HG02763 (cell line): ENCODE measurements around the gene SPOUT1.
"Not testable (repeated sequence)": the region's sequence is repeated elsewhere in the genome, so short reads cannot be mapped to it uniquely, and the experiment has no call there.

Source experiments
- ATAC-seq: cut with Tn5 transposase; IDR thresholded peaks from one replicate; pipeline ENCODE4 v1.9.1; 2021; ENCODE audit warnings: mild to moderate bottlenecking, moderate library complexity; ENCODE audit not compliant: unreplicated experiment

Gene SPOUT1, protein sequence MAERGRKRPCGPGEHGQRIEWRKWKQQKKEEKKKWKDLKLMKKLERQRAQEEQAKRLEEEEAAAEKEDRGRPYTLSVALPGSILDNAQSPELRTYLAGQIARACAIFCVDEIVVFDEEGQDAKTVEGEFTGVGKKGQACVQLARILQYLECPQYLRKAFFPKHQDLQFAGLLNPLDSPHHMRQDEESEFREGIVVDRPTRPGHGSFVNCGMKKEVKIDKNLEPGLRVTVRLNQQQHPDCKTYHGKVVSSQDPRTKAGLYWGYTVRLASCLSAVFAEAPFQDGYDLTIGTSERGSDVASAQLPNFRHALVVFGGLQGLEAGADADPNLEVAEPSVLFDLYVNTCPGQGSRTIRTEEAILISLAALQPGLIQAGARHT

DNA sequence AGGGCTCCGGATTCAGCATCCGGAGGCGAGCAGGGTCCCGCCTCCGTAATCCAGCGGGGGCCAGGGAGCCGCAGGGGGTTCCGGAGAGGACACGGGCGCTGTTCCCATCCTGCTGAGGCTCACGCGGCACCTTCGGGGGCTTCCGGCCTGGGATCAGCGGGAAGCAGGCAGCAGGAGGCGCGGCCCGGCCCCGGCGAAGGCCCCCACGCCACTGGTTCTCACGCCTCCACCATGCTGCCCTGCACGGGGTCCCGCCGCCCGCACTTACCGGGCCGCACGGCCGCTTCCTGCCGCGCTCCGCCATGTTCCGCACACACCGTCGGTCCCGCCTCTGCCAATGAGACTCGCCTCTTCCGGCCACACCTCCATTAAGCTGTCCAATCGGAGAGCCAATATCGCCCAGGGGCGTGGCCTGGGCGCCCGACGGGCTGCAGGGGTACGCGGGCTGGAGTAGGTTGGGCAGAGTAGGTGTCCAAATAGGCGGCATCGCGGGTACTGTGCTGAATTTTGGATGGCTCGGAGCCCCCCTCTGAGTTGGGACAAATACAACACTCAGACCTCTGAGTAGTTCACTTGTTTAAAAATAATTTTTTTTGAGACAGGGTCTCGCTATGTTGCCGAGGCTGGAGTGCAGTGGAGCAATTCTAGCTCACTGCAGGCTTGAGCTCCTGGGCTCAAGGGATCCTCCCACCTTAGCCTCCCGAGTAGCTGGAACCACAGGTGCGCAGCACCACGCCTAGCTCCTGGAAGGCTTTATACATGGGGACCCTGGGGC lies at the start of gene SPOUT1:
Gene SPOUT1, minus strand, starts transcription at position 318 of the 775 bp plus-strand sequence. Its CDS starts 14 bp downstream, at position 304.
- ATAC-seq: peak; percentile 96

DNA sequence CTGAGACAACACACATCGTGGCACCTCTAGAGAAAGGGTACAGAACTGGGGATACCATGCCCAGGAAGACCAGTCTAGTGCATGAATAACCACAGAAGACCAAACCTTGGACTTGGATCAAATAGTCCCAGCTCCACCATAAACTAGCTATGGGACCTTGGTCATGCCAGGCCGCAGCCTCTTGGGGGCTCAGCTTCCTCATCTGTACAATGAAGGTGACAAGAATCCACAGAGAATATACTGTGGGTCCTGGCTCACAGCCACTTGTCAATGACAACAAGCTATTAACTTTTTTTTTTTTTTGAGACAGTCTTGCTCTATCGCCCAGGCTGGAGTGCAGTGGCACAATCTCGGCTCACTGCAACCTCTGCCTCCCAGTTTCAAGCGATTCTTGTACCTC lies 48.3 kb upstream of the SPOUT1 start:
- no peak for ATAC-seq

DNA sequence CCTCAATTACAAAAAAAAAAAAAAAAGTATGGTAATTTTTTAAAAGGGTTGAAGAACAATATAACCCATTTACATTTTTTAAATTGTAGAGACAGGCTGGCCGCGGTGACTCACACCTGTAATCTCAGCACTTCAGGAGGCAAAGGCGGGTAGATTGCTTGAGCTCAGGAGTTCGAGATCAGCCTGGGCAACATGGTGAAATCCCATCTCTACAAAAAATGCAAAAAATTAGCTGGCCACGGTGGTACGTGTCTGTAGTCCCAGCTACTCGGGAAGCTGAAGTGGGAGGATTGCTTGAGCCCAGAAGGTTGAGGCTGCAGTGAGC lies 41.3 kb upstream of the SPOUT1 start:
- ATAC-seq: not testable (repeated sequence)

DNA sequence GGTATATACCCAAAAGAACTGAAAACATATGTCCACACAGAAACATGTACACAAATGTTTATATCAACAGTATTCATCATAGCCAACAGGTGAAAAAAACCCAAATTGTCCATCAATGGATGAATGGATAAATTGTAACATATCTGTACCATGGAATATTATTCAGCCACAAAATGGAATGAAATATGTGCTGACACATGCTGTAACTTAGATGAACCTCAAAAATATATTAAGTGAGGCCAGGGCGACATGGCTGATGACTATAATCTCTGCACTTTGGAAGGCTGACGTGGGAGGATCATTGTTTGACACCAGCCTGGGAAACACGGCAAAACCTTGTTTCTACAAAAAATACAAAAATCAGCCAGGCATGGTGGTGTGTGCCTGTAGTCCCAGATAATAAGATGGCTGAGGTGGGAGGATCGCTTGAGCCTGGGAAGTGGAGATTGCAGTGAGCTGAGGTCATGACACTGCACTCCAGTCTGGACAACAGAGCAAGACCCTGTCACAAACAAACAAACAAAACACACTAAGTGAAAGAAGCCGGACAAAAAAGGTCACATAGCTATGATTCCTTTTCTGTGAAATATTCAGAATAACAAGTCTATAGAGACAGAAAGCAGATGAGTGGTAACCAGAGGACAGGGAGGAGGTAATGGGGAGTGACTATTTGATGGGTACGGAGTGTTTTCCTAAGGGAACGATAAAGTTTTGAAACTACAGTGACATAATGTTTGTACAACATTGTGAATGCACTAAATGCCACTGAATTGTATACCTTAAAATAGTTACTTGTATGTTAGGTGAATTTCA lies 40.7 kb upstream of the SPOUT1 start:
- ATAC-seq: no peak

DNA sequence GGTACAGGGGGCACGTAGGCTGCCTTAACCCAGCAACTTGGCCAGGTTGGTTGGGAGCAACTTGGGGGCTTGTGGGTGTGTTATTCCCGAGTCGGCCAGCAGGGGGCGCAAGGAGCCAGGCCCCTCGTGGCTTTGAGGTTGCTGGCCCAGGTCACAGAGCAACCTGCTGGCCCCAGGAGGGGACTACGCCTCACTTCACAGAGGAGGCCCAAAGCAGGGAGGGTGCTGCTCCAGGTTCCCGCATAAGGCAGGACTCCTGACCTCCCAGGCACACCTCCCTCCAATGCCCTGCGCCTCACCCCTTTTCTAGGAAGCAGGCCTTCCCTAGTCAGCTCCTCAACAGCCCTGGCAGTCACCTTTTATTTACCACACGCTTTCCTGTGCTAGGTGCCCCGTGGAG lies 34.1 kb upstream of the SPOUT1 start:
- no peak for ATAC-seq

DNA sequence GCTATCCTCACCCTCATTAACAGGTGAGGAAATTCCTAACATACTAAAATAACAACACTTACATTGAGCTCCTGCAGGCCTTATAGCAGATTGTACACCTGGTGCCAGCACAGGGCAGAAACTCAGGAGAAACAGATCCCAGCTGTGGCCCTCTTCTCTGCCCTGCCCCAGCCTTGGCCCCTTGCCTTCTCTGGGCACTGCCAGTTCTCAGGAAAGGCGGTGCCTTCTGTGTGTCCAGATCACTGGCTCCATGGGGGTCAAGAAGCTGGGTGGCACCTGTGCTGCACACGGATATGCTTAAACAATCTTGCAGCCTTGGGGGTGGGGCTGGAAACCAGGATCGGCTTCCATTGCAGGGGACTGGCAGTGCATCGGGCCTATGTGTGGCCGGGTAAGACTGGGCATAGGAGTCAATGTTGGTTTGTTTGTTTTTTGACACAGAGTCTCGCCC lies 32.8 kb upstream of the SPOUT1 start:
- ATAC-seq: no peak

DNA sequence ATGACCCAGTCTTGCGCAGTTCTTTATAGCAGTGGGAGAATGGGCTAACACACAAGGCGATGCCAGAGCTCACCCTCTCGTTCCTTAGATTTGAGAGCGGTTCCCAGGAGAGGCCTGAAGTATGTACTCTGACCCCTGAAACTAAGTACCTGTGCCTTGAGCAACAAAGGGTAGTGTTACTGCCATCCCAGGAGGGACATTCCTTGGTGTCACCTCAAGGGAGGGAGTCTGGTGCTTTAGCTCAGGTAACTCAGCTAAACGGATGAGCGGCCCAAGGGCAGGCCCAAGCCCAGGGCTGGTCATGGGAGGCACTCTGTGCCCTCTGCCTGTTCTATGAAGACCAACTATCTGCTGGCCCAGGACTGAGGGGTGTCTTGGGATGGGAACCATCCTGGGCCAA lies 31.9 kb upstream of the SPOUT1 start:
- ATAC-seq: no peak

DNA sequence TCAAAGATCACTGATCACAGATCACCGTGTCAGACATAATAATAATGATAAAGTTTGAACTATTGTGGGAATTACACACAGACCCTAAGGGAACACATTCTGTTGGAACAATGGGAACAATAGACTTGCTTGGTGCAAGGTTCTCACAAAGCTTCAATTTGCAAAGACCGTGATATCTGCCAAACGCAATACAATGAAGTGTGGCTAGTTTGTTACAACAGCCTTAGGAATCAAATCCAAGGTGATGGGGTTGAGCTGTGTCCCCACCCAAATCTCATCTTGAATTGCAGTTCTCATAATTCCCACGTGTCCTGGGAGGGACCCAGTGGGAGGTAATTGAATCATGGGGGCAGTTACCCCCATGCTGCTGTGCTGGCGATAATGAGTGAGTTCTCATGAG lies 31.3 kb upstream of the SPOUT1 start:
- no peak for ATAC-seq

DNA sequence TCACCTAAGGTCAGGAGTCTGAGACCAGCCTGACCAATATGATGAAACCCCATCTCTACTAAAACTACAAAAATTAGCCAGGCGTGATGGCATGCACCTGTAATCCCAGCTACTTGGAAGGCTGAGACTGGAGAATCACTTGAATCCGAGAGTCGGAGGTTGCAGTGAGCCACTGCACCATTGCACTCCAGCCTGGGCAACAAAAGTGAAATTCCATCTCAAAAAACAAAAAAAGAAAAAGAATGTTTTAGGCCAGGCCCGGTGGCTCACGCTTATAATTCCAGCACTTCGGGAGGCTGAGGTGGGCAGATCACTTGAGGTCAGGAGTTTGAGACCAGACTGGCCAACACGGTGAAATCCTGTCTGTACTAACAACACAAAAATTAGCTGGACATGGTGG lies 28.9 kb upstream of the SPOUT1 start:
- not testable (repeated sequence) for ATAC-seq

DNA sequence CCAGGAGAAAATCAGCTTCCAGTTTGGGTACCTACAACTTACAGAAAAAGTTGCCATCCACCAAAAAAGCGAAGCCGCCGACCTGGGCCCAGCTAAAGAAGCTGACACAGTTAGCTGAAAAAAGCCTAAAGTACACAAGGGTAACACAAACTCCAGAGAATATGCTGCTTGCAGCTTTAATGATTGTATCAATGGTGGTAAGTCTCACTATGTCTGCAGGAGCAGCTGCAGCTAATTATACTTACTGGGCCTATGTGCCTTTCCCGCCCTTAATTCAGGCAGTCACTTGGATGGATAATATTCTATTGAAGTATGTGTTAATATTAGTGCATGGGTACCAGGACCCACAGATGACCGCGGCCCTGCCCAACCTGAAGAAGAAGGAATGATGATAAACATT lies 24.9 kb upstream of the SPOUT1 start:
- not testable (repeated sequence) for ATAC-seq

DNA sequence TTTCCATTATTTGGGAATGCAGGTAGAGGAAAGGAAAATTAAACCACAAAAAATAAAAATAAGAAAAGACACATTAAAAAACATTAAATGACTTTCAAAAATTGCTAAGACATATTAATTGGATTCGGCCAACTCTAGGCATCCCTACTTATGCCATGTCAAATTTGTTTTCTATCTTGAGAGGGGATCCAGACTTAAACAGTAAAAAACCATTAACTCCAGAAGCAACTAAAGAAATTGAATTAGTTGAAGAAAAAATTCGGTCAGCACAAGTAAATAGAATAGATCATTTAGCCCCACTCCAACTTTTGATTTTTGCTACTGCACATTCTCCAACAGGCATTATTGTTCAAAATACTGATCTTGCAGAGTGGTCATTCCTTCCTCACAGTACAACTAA lies 23.1 kb upstream of the SPOUT1 start:
- ATAC-seq: not testable (repeated sequence)

DNA sequence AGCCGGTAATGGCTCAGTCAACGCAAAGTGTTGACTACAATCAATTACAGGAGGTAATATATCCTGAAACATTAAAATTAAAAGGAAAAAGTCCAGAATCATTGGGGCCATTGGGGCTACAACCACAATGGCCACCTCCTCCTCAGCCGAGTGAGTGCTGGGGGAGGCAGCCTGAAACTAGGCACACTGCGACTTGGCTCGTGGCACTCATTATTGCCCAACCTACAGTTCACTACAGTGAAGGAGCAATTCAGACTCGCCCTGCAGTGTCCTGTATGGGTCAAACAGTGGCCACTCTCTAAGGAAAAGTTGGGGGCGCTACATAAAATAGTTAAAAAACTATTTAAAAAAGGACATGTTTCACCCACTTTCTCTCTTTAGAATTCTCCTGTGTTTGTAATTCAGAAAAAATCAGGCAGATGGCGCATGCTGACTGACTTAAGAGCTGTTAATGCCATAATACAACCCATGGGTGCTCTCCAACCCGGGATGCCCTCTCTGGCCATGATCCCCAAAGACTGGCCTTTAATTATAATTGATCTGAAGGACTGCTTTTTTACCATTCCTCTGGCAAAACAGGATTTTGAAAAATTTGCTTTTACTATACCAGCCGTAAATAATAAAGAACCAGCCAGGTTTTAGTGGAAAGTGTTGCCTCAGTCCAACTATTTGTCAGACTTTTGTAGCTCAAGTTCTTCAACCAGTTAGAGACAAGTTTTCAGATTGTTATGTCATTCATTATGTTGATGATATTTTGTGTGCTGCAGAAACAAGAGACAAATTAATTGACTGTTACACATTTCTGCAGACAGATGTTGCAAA lies 22.4 kb upstream of the SPOUT1 start:
- ATAC-seq: not testable (repeated sequence)

DNA sequence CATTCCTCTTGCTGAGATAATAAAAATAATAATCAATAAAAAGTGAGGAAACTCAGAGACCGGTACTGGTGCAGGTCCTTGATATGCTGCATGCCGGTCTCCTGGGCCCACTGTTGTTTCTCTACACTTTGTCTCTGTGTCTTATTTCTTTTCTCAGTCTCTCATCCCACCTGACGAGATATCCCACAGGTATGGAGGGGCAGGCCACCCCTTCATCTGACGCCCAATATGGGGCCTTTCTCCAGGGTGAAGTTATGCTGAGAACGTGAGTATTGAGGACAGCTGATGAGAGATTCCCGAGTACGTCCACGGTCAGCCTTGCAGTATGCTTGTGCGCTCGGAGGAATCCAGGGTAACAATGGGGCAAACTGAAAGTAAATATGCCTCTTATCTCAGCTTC lies 21.4 kb upstream of the SPOUT1 start:
- not testable (repeated sequence) for ATAC-seq

DNA sequence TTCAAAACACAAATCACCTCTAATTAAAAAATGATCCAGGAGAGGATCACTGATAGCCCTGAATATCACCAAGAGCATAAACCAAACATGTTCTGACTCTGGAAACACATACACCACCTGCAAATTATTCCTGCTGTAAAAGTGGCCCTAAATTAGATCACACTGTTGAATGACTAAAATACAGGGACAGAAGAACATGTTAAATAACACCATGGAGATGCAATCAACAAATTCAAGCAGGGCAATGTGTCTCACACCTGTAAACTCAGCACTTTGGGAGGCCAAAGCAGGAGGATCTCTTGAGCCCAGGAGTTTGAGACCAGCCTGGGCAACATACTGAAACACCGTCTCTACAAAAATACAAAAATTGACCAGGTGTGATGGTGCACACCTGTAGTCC lies 18.2 kb upstream of the SPOUT1 start:
- no peak for ATAC-seq

DNA sequence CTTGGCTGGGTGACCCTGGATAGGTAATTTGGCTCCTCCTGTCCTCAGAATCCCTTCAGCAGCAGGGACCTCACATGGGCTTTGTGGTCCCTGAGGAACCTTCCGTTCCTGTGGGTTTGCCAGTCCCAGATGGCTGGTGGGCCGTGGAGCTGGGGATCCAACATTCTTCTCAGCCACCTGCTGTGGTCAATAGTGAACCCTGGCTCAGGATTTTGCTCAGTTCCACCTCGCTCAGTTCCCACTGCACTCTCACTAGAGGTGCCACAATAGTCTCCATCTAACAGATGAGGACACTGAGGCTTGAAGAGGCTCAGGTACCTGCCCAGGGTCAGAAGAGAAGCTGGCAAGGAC lies 17.1 kb upstream of the SPOUT1 start:
- ATAC-seq: no peak

DNA sequence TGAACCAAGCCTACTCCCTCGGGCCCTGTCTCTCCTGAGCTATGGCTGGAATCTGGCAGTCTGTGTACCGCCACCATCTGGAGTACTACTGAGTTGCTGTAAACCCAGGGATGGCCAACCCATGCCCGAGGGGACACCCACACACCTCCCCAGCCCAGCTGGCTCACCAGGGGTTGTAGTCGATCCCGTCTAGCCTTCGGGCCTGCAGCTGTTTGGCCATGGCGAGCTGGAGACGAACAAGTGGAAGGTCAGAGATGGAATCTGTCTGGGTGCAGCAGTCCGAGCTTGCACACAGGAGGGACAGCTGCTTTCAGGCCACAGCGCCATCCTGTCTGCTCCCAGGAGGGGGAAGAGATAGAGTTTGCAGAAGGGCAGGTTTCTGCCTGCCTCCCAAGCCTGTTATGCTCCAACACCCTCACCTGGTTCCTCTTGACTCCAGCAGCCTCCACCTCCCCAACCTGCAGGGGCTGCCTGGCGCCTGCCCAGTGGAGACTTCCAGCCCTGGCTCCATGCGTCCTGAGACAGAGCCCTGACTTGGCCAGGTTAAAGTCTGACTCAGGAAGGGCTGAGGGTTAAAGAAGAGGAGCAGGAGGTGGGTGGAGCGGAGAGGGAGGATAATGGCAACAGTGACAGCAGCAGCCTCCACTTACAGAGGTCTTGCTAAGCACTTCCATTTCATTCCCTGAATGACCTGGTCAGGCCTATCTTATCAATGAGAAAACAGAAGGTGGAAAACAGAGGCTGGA lies 15.8 kb upstream of the SPOUT1 start:
- no peak for ATAC-seq

DNA sequence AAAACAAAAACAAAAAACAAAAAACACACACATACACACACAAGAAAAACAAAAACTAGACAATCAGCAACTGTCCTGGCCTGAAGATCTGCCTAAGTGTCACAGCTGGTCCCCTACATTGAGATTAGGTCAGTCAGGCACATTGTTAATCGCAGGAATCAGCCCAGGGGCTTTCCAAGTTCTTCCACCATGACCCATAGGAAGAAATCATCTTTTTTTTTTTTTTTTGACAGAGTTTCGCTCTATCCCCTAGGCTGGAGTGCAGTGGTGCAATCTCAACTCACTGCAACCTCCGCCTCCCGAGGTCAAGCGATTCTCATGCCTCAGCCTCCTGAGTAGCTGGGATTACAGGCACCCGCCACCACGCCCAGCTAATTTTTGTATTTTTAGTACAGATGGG lies 13.6 kb upstream of the SPOUT1 start:
- not testable (repeated sequence) for ATAC-seq

DNA sequence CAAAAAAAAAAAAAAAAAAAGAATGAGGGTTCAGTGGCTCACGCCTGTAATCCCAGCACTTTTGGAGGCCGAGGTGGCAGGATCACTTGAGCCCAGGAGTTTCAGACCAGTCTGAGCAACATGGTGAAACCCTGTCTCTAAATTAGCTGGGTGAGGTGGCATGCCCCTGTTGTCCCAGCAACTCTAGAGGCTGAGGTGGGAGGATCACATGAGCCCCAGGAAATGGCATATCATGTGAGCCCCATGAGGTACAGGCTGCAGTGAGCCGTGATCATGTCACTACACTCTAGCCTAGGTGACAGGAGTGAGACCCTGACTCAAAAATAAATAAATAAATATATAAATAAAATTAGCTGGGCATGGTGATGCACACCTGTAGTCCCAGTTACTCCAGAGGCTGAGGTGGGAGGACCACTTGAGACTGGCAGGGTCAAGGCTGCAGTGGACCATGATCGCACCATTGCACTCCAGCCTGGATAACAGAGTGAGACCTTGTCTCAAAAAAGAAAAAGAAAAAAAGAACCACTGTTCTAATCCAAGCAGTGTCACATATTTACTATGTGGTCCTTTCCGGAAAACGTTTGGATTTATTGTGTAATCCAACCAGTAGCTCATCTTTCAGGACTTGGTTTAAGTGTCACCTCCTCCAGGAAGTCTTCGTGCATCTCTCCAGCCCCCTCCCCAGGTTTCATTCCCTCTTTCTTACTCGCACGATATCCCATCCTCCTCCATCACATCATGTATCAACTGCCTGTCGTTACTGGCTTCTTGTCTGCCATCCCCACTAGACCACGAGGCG lies 12.3 kb upstream of the SPOUT1 start:
- no peak for ATAC-seq

DNA sequence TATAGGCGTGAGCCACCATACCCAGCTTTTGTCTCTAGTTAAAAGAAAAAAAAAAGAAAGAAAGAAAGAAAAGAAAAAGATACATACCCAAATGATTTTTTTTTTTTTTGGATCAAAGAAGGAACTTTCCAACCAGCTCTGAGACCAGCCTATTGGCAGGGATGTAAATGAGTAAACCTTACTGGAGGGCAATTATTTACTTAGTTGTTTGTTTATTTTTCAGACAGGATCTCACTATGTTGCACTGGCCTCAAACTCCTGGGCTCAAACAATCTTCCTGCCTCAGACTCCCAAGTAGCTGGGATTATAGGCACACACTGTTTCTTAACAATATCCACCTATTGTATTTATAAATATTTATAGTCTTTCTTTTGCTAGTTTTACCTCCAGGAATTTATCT lies 10.9 kb upstream of the SPOUT1 start:
- no peak for ATAC-seq
